HG02759 (cell line): Measurements from ENCODE around the gene ODAD3.
A peak's percentile ranks its signal among the peaks of the same experiment; 100 is the strongest.

Source experiments
- ATAC-seq: cut with Tn5 transposase; IDR thresholded peaks from one replicate; pipeline ENCODE4 v1.9.1; 2021; ENCODE audit warnings: mild to moderate bottlenecking, moderate library complexity; ENCODE audit not compliant: unreplicated experiment

Gene ODAD3

DNA sequence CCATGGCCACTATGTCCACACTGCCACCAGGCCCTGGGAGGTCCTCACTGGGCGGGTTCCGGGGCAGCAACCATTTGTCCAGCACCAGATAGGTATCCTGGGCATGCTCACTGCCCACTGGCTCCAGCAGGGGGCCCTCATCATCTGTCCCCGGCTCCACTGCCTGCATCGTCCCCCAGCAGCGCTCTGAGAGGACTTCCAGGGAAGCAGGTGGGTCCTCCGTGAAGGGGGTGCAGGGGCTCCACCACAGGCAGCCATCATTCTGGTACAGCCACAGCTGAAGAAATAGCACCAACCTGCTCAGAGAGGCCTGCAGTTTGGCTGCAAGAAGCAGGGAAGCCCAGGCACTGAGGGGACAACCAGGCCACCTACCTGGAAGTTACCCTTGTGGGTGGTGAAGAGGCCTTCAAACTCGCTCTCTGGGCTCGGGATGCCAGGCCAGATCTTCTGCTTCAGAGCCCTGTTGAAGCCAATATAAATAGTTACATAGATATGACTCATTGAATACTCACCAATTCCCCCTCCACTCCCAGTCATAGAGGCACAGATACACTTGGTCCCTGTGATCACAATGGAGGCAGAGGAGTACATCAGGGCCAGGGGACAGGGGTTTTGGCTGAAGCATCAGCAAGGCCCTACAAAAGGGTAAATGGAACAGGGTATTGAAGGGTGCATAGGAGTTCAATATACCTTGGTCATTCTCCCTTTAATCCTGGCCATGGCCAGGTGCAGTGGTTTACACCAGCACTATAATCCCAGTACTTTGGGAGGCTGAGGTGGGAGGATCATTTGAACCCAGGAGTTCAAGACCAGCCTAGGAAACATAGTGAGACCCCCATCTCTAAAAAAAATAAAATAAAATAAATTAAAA lies 56.4 kb downstream of the ODAD3 start:
- ATAC-seq, result no peak

- no peak for ATAC-seq
Measured at GRCh38 chr19:11377756-11378155, 57.2 kb downstream of the ODAD3 start.

DNA sequence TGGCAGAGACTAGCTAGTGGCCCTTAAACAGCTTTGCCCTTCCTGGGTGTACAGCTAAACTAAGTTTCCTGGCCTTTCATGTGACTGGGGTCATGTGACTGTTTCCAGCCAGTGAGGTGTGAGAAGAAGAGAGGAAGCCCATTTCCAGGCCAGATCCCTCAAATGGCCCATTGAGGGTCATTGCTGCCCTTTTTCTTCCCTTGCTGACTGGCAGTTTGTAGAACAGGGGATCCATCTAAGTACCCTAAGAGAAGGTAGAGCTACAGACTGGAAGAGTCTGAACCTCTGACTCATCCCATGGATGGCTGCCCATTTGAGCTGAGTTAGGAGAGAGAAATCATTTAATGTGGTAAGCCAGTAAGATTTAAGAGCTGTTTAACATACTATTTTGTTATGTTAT lies 57.7 kb downstream of the ODAD3 start:
- ATAC-seq, result no peak

DNA sequence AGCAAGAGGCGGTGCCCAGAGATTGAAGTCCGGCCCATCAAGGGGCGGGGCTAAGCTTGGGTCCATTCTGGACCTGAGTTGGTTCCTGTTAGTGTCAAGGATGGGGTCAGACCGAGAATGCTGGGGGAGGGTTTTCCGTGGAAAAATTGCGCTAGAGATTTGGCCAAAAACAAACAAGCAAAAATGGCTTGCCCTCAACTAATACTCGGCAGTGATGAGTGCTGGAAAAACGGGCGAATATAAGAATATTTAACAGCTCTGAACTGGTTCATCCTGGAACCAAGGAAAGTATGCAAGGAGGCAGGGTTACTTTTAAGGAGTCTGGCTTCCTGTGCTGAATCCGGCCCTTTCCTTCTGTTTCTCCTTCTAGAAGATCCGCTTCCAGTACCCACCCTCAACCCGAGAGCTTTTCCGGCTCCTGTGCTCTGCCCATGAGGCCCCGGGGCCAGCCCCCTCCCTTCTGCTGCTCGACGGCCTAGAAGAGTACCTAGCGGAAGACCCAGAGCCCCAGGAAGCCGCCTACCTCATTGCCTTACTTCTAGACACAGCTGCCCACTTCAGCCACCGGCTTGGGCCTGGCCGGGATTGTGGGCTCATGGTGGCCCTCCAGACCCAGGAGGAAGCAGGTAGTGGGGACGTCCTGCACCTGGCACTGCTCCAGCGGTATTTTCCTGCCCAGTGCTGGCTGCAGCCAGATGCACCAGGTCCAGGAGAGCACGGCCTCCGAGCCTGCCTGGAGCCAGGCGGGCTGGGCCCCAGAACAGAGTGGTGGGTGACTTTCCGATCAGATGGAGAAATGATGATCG lies 59.6 kb downstream of the ODAD3 start:
- peak; percentile 23 for ATAC-seq

DNA sequence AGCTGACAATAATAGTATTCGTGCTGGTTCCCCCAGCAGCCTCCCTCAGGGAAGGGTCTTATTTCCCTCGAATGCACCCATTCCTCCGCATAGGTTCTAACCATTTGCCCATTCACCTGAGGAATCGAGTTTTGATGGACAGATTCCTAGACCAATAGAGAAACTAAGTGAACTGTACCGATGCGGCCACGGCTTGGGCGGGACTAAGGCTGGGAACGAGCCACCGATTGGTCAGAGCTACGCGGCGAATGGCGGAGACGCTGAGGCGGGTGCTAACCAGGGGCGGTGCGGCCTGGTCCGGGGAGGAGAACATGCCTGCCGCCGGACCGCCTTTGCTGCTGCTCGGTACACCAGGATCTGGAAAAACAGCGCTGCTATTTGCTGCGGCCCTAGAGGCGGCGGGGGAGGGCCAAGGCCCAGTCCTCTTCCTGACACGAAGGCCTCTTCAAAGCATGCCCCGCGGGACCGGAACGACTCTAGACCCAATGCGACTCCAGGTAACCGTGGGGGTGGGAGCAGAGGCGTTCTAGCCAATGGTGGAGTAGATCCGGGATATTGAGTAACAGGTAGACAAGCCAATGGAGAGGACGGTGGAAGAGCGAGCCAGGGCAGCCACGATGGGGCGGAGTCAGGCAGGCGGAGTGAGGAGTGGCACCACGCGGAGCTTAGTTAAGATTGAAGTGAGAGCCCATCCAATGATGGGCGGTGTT lies 60.3 kb downstream of the ODAD3 start, which contains the start of gene SWSAP1:
Gene SWSAP1 (plus strand): TSS at position 234 of the 710 bp plus-strand sequence. CDS start 15 bp downstream, at position 249.
- peak; percentile 91 for ATAC-seq

- ATAC-seq, result no peak
Measured at GRCh38 chr19:11373885-11374432, 61.0 kb downstream of the ODAD3 start.

DNA sequence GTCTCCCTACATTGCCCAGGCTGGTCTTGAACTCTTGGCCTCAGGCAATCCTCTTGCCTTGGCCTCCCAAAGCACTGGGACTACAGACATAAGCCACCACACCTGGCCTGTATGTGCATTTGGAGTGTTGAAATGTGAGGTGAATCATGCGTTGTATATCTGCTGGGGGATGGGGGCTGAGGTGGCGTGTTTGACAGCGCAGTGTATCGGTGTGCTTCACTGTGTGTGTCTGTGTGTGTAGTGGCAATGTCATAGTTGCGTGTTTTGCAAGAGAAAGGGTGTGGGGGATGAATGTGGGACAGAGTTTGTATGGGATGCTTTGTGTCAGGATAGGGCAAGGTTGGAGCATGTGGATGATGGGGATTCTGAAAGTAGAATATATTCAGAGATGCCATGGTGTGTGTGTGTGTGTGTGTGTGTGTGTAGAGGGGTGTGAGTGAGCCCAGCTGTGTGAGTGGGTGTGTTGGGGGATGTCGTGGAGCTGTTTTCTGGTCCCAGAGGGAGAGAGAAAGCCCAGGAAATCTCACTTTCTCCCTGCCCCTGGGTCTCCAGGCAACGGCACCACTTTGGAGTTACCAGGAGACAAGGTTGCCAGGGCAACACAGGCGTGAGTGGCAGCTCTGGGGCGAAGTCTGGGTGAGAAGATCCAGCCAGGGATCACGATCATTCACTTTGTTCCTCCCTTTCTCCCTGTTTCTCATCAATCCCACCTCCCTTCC lies 61.6 kb downstream of the ODAD3 start:
- no peak for ATAC-seq

- ATAC-seq, result no peak
Measured at GRCh38 chr19:11370744-11371143, 64.2 kb downstream of the ODAD3 start.
